ENCODE results near the gene MYO3A.

MYO3A gene

GRCh38 chr10:26112532-26112931 lies 178.5 kb downstream of the MYO3A start:
- TF ChIP-seq ZFX (IDR thresholded peaks at IDR 0.05): no peak
- TF ChIP-seq CTCF (conservative IDR thresholded peaks at IDR 0.05): no peak
- no peak overlapping the region for H3K27ac ChIP-seq

GRCh38 chr10:26138613-26139012 lies 204.6 kb downstream of the MYO3A start:
- TF ChIP-seq ZFX (IDR thresholded peaks at IDR 0.05) (no peak), CTCF (conservative IDR thresholded peaks at IDR 0.05) (no peak)
- H3K27ac ChIP-seq: no peak overlapping the region

GRCh38 chr10:26156019-26156418 lies 222.0 kb downstream of the MYO3A start:
- no peak overlapping the region for H3K27ac ChIP-seq
- TF ChIP-seq ZFX (IDR thresholded peaks at IDR 0.05) (no peak), CTCF (conservative IDR thresholded peaks at IDR 0.05) (no peak)

- no peak overlapping the region for H3K27ac ChIP-seq
- TF ChIP-seq CTCF (conservative IDR thresholded peaks at IDR 0.05) (peak; percentile 15), ZFX (IDR thresholded peaks at IDR 0.05) (no peak)
Measured at GRCh38 chr10:26157734-26158133, 223.7 kb downstream of the MYO3A start.

GRCh38 chr10:26169466-26169865 lies 235.4 kb downstream of the MYO3A start:
- H3K27ac ChIP-seq: no peak overlapping the region

GRCh38 chr10:26172131-26172530 lies 238.1 kb downstream of the MYO3A start:
- no peak overlapping the region for H3K27ac ChIP-seq
- TF ChIP-seq CTCF (conservative IDR thresholded peaks at IDR 0.05) (no peak), ZFX (IDR thresholded peaks at IDR 0.05) (no peak)

More at GRCh38 chr10:26169466-26169865, 235.4 kb downstream of the MYO3A start:
- TF ChIP-seq CTCF (conservative IDR thresholded peaks at IDR 0.05) (no peak), ZFX (IDR thresholded peaks at IDR 0.05) (no peak)

GRCh38 chr10:26173837-26174236 lies 239.8 kb downstream of the MYO3A start:
- no peak overlapping the region for H3K27ac ChIP-seq
- TF ChIP-seq ZFX (IDR thresholded peaks at IDR 0.05): no peak
- no peak for TF ChIP-seq CTCF (conservative IDR thresholded peaks at IDR 0.05)
